Measurements from ENCODE around the gene JTB. TPM values are rescaled to one million over a fixed set of nuclear protein-coding genes. Genes with fewer than 3 reads are reported as not detected.
A peak's percentile ranks its signal among the peaks of the same experiment; 100 is the strongest.
"Not testable (repeated sequence)": the region's sequence is repeated elsewhere in the genome, so short reads cannot be mapped to it uniquely, and the experiment has no call there.

Gene JTB
- total RNA-seq, 1 experiment from 2014 or later: 115 TPM

GRCh38 chr1:154012129-154012528 lies 34.7 kb upstream of the JTB start:
- intact Hi-C loops (cut with micrococcal nuclease; ENCODE audit: unreplicated experiment): no loop called here
- TF ChIP-seq, protein P1, sequence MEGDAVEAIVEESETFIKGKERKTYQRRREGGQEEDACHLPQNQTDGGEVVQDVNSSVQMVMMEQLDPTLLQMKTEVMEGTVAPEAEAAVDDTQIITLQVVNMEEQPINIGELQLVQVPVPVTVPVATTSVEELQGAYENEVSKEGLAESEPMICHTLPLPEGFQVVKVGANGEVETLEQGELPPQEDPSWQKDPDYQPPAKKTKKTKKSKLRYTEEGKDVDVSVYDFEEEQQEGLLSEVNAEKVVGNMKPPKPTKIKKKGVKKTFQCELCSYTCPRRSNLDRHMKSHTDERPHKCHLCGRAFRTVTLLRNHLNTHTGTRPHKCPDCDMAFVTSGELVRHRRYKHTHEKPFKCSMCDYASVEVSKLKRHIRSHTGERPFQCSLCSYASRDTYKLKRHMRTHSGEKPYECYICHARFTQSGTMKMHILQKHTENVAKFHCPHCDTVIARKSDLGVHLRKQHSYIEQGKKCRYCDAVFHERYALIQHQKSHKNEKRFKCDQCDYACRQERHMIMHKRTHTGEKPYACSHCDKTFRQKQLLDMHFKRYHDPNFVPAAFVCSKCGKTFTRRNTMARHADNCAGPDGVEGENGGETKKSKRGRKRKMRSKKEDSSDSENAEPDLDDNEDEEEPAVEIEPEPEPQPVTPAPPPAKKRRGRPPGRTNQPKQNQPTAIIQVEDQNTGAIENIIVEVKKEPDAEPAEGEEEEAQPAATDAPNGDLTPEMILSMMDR (IDR thresholded peaks at IDR 0.05; ENCODE audit: unreplicated experiment): no peak
- Mint-ChIP-seq H3K4me3 (ENCODE audit: low read depth, unreplicated experiment) (no peak overlapping the region), H3K4me1 (ENCODE audit: low read depth, unreplicated experiment) (peaks cover 10% of the 10 kb centered on the region), H3K36me3 (ENCODE audit: insufficient read depth, unreplicated experiment) (no peaks in the 10 kb centered on the region), H3K27ac (ENCODE audit: unreplicated experiment) (no peak overlapping the region), H3K9me3 (ENCODE audit: low read depth, unreplicated experiment) (no peaks in the 10 kb centered on the region), H3K27me3 (ENCODE audit: unreplicated experiment) (no peaks in the 10 kb centered on the region)
- BruUV-seq (replicated peaks): no TSS peak
- CTCF ChIA-PET: interaction anchor here (0.7 kb wide), 1 partner anchor 11 kb away, joined by 5 read pairs; no protein-coding TSS in a partner anchor
- no peak for DNase-seq

DNA sequence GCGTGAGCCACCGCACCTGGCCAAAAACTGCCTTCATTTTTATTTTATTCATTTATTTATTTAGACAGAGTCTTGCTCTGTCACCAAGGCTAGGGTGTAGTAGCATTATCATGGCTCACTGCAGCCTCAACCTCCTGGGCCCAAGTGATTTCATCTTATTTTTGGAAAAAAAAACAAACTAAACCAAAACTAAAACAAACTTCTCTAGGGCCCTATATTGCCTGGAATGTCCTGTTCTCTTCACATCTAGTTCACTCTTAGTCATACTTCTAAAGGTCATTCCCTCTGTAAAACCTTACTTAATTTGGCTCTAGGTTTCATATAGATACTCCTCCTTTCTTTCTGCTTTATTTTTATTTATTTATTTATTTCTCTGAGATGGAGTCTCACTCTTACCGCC lies 28.7 kb upstream of the JTB start:
- H3K4me1 Mint-ChIP-seq (ENCODE audit: low read depth, unreplicated experiment): peaks cover 11% of the 10 kb centered on the region
- intact Hi-C loops (cut with micrococcal nuclease; ENCODE audit: unreplicated experiment): loop anchor here (10.0 kb wide), 1 partner anchor 89 kb away; no protein-coding TSS in a partner anchor
- TF ChIP-seq, protein P1 (IDR thresholded peaks at IDR 0.05; ENCODE audit: unreplicated experiment): no peak
- no peaks in the 10 kb centered on the region for H3K27me3 Mint-ChIP-seq (ENCODE audit: unreplicated experiment)
- H3K27ac Mint-ChIP-seq (ENCODE audit: unreplicated experiment): no peak overlapping the region
- CTCF ChIA-PET: no interaction called here
- no peak for DNase-seq
- H3K9me3 Mint-ChIP-seq (ENCODE audit: low read depth, unreplicated experiment): no peaks in the 10 kb centered on the region
- BruUV-seq (replicated peaks): no TSS peak
- H3K36me3 Mint-ChIP-seq (ENCODE audit: insufficient read depth, unreplicated experiment): no peaks in the 10 kb centered on the region
- H3K4me3 Mint-ChIP-seq (ENCODE audit: low read depth, unreplicated experiment): no peak overlapping the region

GRCh38 chr1:154000420-154000819 lies 22.9 kb upstream of the JTB start:
- H3K4me1 Mint-ChIP-seq (ENCODE audit: low read depth, unreplicated experiment): peaks cover 23% of the 10 kb centered on the region
- intact Hi-C loops (cut with micrococcal nuclease; ENCODE audit: unreplicated experiment): loop anchor here (10.0 kb wide), 1 partner anchor 94 kb away; no protein-coding TSS in a partner anchor
- DNase-seq: no peak
- H3K36me3 Mint-ChIP-seq (ENCODE audit: insufficient read depth, unreplicated experiment): peaks cover 17% of the 10 kb centered on the region
- no peaks in the 10 kb centered on the region for H3K27me3 Mint-ChIP-seq (ENCODE audit: unreplicated experiment)
- H3K9me3 Mint-ChIP-seq (ENCODE audit: low read depth, unreplicated experiment): no peaks in the 10 kb centered on the region
- peak overlapping the region; percentile 42 for H3K4me3 Mint-ChIP-seq (ENCODE audit: low read depth, unreplicated experiment)
- TF ChIP-seq, protein P1 (IDR thresholded peaks at IDR 0.05; ENCODE audit: unreplicated experiment): no peak
- BruUV-seq (replicated peaks): no TSS peak
- peak overlapping the region; percentile 48 for H3K27ac Mint-ChIP-seq (ENCODE audit: unreplicated experiment)
- CTCF ChIA-PET: interaction anchor here (0.8 to 1.6 kb wide), 2 partner anchors 10 to 155 kb away, joined by 4 to 7 read pairs; partner anchors contain the start of gene RPS27

DNA sequence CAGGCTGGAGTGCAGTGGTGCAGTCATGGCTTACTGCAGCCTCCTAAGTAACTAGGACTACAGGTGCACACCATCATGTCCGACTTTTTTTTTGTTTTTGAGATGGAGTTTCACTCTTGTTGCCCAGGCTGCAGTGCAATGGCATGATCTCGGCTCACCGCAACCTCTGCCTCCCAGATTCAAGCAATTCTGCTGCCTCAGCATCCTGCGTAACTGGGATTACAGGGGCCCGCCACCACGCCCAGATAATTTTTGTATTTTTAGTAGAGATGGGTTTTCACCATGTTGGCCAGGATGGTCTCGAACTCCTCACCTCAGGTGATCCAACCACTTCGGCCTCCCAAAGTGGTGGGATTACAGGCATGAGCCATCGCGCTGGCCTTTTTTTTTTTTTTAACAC lies 19.4 kb upstream of the JTB start:
- H3K27ac Mint-ChIP-seq (ENCODE audit: unreplicated experiment); intact Hi-C loops (cut with micrococcal nuclease; ENCODE audit: unreplicated experiment); H3K9me3 Mint-ChIP-seq (ENCODE audit: low read depth, unreplicated experiment); H3K4me3 Mint-ChIP-seq (ENCODE audit: low read depth, unreplicated experiment); BruUV-seq (replicated peaks); DNase-seq; H3K27me3 Mint-ChIP-seq (ENCODE audit: unreplicated experiment): not testable (repeated sequence)
- CTCF ChIA-PET: interaction anchor here (0.6 kb wide), 1 partner anchor 1726 kb away, joined by 3 read pairs; no protein-coding TSS in a partner anchor
- H3K4me1 Mint-ChIP-seq (ENCODE audit: low read depth, unreplicated experiment): peaks cover 34% of the 10 kb centered on the region
- H3K36me3 Mint-ChIP-seq (ENCODE audit: insufficient read depth, unreplicated experiment): peaks cover 52% of the 10 kb centered on the region

DNA sequence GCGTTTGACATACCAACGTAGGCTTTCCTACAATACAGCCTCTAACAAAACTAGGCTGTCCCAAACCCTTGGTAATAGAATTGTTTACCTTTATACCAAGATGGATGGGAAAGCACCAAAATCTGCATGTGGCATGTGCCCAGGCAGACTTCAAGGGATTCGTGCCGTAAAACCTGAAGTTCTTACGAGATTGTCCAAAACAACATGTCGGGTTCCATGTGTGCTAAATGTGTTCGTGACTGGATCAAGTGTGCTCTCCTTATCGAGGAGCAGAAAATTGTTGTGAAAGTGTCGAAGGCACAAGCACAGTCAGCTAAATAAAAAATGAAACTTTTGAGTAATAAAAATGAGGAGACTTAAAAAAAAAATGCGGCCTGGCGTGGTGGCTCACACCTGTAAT lies 18.2 kb upstream of the JTB start:
- intact Hi-C loops (cut with micrococcal nuclease; ENCODE audit: unreplicated experiment): no loop called here
- no peak for DNase-seq
- TF ChIP-seq, protein P1 (IDR thresholded peaks at IDR 0.05; ENCODE audit: unreplicated experiment): no peak
- H3K27ac Mint-ChIP-seq (ENCODE audit: unreplicated experiment): peak overlapping the region; percentile 70
- no peak overlapping the region for H3K4me3 Mint-ChIP-seq (ENCODE audit: low read depth, unreplicated experiment)
- peaks cover 64% of the 10 kb centered on the region for H3K36me3 Mint-ChIP-seq (ENCODE audit: insufficient read depth, unreplicated experiment)
- peaks cover 34% of the 10 kb centered on the region for H3K4me1 Mint-ChIP-seq (ENCODE audit: low read depth, unreplicated experiment)
- no TSS peak for BruUV-seq (replicated peaks)
- H3K9me3 Mint-ChIP-seq (ENCODE audit: low read depth, unreplicated experiment): no peaks in the 10 kb centered on the region
- CTCF ChIA-PET: no interaction called here
- peaks cover 7% of the 10 kb centered on the region for H3K27me3 Mint-ChIP-seq (ENCODE audit: unreplicated experiment)

All from Calu3 (cell line).